Ectodermal cell (in vitro differentiated cells): ENCODE measurements around the gene GMFB. TPM values are rescaled to one million over a fixed set of nuclear protein-coding genes. Genes with fewer than 3 reads are reported as not detected.

Source experiments
- H3K27ac ChIP-seq: 2 replicates; pipeline ENCODE4 v1.7.0; 2013; ENCODE audit warnings: mild to moderate bottlenecking, low read depth, low read length; ENCODE audit not compliant: insufficient read depth, poor library complexity, severe bottlenecking
- H3K27me3 ChIP-seq: 2 replicates; pipeline ENCODE4 v1.7.0; 2013; ENCODE audit warnings: mild to moderate bottlenecking, low read length; ENCODE audit not compliant: insufficient read depth, control insufficient read depth, poor library complexity, severe bottlenecking
- H3K36me3 ChIP-seq: one replicate; pipeline ENCODE4 v1.7.0; 2013; ENCODE audit warnings: low read length; ENCODE audit not compliant: control insufficient read depth, insufficient read depth
- H3K4me1 ChIP-seq: one replicate; pipeline ENCODE4 v1.7.0; 2013; ENCODE audit warnings: low read length; ENCODE audit not compliant: control insufficient read depth, insufficient read depth
- H3K4me3 ChIP-seq: 2 replicates; pipeline ENCODE4 v1.7.0; 2013; ENCODE audit warnings: low read depth, low read length, control low read depth; ENCODE audit not compliant: insufficient read depth
- H3K9me3 ChIP-seq: 2 replicates; pipeline ENCODE4 v1.7.0; 2013; ENCODE audit warnings: mild to moderate bottlenecking, low read length, moderate library complexity; ENCODE audit not compliant: control insufficient read depth
- WGBS, 2 experiments: methylation state at CpG; one replicate each; pipeline ENCODE4 v1.1.7; 2013; ENCODE audit warnings: missing lambda C conversion rate in 2 of 2; 5-methylcytosine and 5-hydroxymethylcytosine counted together
- polyA plus RNA-seq, 4 experiments: library from polyadenylated mRNA; stranded (reverse); fragments of 50-300 nt; gene quantifications; one replicate each; pipeline ENCODE4 v1.2.3, GENCODE V29; 2013

The GMFB gene
- polyA plus RNA-seq (2013, experiment 1 of 4), result 84.0 TPM
- polyA plus RNA-seq (2013, experiment 2 of 4), result 95.2 TPM
- 70.1 TPM for polyA plus RNA-seq (2013, experiment 3 of 4)
- 80.9 TPM for polyA plus RNA-seq (2013, experiment 4 of 4)

GRCh38 chr14:54488646-54489317, at the start of gene GMFB:
Gene GMFB (minus strand): TSS chr14:54488980. CDS start chr14:54488927, 53 bp downstream.
- peak within 1 kb of the TSS; percentile 95 for H3K4me3 ChIP-seq
- H3K9me3 ChIP-seq, result no peaks in the 10 kb centered on the region
- WGBS, 2 experiments, result 0% methylated on average over 51 of the region's 51 CpGs
- no peaks in the 10 kb centered on the region for H3K36me3 ChIP-seq
- peak within 1 kb of the TSS; percentile 87 for H3K27ac ChIP-seq
- peaks cover 5% of the 10 kb centered on the region for H3K4me1 ChIP-seq
- H3K27me3 ChIP-seq, result no peaks in the 10 kb centered on the region

- H3K27ac ChIP-seq, result no peak overlapping the region
- peaks cover 5% of the 10 kb centered on the region for H3K36me3 ChIP-seq
- no peak overlapping the region for H3K4me3 ChIP-seq
- 94 to 99% methylated on average over 3 of the region's 3 CpGs for WGBS, 2 experiments
- no peaks in the 10 kb centered on the region for H3K4me1 ChIP-seq
- H3K27me3 ChIP-seq, result no peaks in the 10 kb centered on the region
- H3K9me3 ChIP-seq, result no peaks in the 10 kb centered on the region
These were observed 49.3 kb upstream of the GMFB start for GRCh38 chr14:54538055-54538454.

GRCh38 chr14:54537651-54538050, 48.9 kb upstream of the GMFB start:
- no peaks in the 10 kb centered on the region for H3K9me3 ChIP-seq
- WGBS, 2 experiments, result 100% methylated on average over 1 of the region's 2 CpGs; no CpG with 5 or more reads in 1 of the 2 experiments
- no peak overlapping the region for H3K4me3 ChIP-seq
- H3K27me3 ChIP-seq, result no peaks in the 10 kb centered on the region
- peaks cover 5% of the 10 kb centered on the region for H3K36me3 ChIP-seq
- no peak overlapping the region for H3K27ac ChIP-seq
- H3K4me1 ChIP-seq, result peaks cover 3% of the 10 kb centered on the region

- peaks cover 5% of the 10 kb centered on the region for H3K36me3 ChIP-seq
- no peak overlapping the region for H3K4me3 ChIP-seq
- H3K9me3 ChIP-seq, result no peaks in the 10 kb centered on the region
- no peaks in the 10 kb centered on the region for H3K27me3 ChIP-seq
- peaks cover 10% of the 10 kb centered on the region for H3K4me1 ChIP-seq
- 75 to 84% methylated on average over 2 of the region's 2 CpGs for WGBS, 2 experiments
- no peak overlapping the region for H3K27ac ChIP-seq
These were observed 46.9 kb upstream of the GMFB start for GRCh38 chr14:54535646-54536045.

- Histone ChIP-seq H3K9me3 (no peaks in the 10 kb centered on the region), H3K27me3 (no peaks in the 10 kb centered on the region), H3K4me3 (no peak overlapping the region), H3K36me3 (peaks cover 5% of the 10 kb centered on the region), H3K27ac (no peak overlapping the region), H3K4me1 (peaks cover 10% of the 10 kb centered on the region)
- WGBS, 2 experiments, result 87 to 90% methylated on average over 1 of the region's 1 CpG
These were observed 46.3 kb upstream of the GMFB start for GRCh38 chr14:54535126-54535525.

- Histone ChIP-seq H3K4me1 (peaks cover 10% of the 10 kb centered on the region), H3K27me3 (no peaks in the 10 kb centered on the region), H3K9me3 (no peaks in the 10 kb centered on the region), H3K27ac (peak overlapping the region; percentile 53), H3K36me3 (peaks cover 1% of the 10 kb centered on the region), H3K4me3 (no peak overlapping the region)
- WGBS, 2 experiments, result 0% methylated on average over 1 of the region's 1 CpG; no CpG with 5 or more reads in 1 of the 2 experiments
These were observed 44.3 kb upstream of the GMFB start for GRCh38 chr14:54533100-54533499.

GRCh38 chr14:54532111-54533012, 43.6 kb upstream of the GMFB start:
- Histone ChIP-seq H3K27me3 (no peaks in the 10 kb centered on the region), H3K36me3 (no peaks in the 10 kb centered on the region), H3K4me3 (no peak overlapping the region), H3K4me1 (peaks cover 10% of the 10 kb centered on the region), H3K27ac (peak overlapping the region; percentile 53), H3K9me3 (no peaks in the 10 kb centered on the region)
- 95% methylated on average over 2 of the region's 3 CpGs for WGBS, 2 experiments

GRCh38 chr14:54529811-54530210, 41.0 kb upstream of the GMFB start:
- 90 to 100% methylated on average over 1 of the region's 1 CpG for WGBS, 2 experiments
- no peak overlapping the region for H3K27ac ChIP-seq
- H3K4me1 ChIP-seq, result peaks cover 10% of the 10 kb centered on the region

GRCh38 chr14:54528973-54529372, 40.2 kb upstream of the GMFB start:
- Histone ChIP-seq H3K4me3 (no peak overlapping the region), H3K9me3 (no peaks in the 10 kb centered on the region), H3K27ac (no peak overlapping the region), H3K27me3 (no peaks in the 10 kb centered on the region), H3K36me3 (peaks cover 5% of the 10 kb centered on the region), H3K4me1 (peaks cover 10% of the 10 kb centered on the region)
- 100% methylated on average over 2 of the region's 2 CpGs for WGBS, 2 experiments

More at GRCh38 chr14:54529811-54530210, 41.0 kb upstream of the GMFB start:
- Histone ChIP-seq H3K36me3 (peaks cover 4% of the 10 kb centered on the region), H3K27me3 (no peaks in the 10 kb centered on the region), H3K9me3 (no peaks in the 10 kb centered on the region), H3K4me3 (no peak overlapping the region)

- Histone ChIP-seq H3K27ac (no peak overlapping the region), H3K4me1 (no peaks in the 10 kb centered on the region), H3K9me3 (no peaks in the 10 kb centered on the region), H3K36me3 (peaks cover 5% of the 10 kb centered on the region), H3K4me3 (no peak overlapping the region), H3K27me3 (no peaks in the 10 kb centered on the region)
- WGBS, 2 experiments, result 94 to 97% methylated on average over 2 to 3 of the region's 4 CpGs
These were observed 35.6 kb upstream of the GMFB start for GRCh38 chr14:54524410-54524809.
